Measurements from ENCODE around the gene PFDN1. TPM values are rescaled to one million over a fixed set of nuclear protein-coding genes. Genes with fewer than 3 reads are reported as not detected.

PFDN1 gene
- total and polyA plus RNA-seq, 2 donors: 40.6 to 86.5 TPM

- 49% methylated on average over 9 of the region's 9 CpGs for WGBS
- no peak overlapping the region for H3K4me3 ChIP-seq (ENCODE audit: low read depth, low read length)
Observed at GRCh38 chr5:140322751-140323731, 20.1 kb upstream of the PFDN1 start.

DNA sequence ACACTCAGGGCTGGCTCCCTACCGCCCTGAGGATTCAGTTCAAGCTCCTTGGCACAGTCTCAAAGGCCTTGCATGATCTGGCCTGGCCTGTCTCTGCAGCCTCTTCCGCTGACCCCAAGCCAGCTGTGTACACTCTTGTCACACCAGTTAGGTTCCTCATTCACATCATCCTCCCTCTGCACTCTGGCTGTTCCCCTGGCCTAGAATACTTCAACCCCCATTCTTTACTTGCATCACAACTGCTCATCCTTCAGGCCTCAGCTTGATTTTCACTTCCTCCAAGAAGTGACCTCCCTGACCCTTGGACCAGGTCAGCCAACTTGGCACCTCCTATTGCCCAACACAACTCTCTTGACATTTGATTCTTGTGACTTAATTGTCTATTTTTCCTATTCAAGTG is 18.9 kb upstream of the PFDN1 start:
- H3K36me3 ChIP-seq (ENCODE audit: insufficient read depth): no peaks in the 10 kb centered on the region
- WGBS: 83% methylated on average over 2 of the region's 2 CpGs
- no peaks in the 10 kb centered on the region for H3K4me1 ChIP-seq (ENCODE audit: insufficient read depth)
- no peak for DNase-seq (ENCODE audit: extremely low spot score)
- no peak overlapping the region for H3K27ac ChIP-seq (ENCODE audit: low read depth)
- H3K4me3 ChIP-seq (ENCODE audit: low read depth, low read length): no peak overlapping the region

More at GRCh38 chr5:140322751-140323731, 20.1 kb upstream of the PFDN1 start:
- DNase-seq (ENCODE audit: extremely low spot score): no peak
- no peaks in the 10 kb centered on the region for H3K4me1 ChIP-seq (ENCODE audit: insufficient read depth)
- H3K27ac ChIP-seq (ENCODE audit: low read depth): no peak overlapping the region
- H3K36me3 ChIP-seq (ENCODE audit: insufficient read depth): no peaks in the 10 kb centered on the region

- WGBS: 96% methylated on average over 1 of the region's 1 CpG
- no peak for DNase-seq (ENCODE audit: extremely low spot score)
- no peaks in the 10 kb centered on the region for H3K36me3 ChIP-seq (ENCODE audit: insufficient read depth)
- H3K27ac ChIP-seq (ENCODE audit: low read depth): no peak overlapping the region
- no peak overlapping the region for H3K4me3 ChIP-seq (ENCODE audit: low read depth, low read length)
- no peaks in the 10 kb centered on the region for H3K4me1 ChIP-seq (ENCODE audit: insufficient read depth)
Observed at GRCh38 chr5:140319833-140320232, 16.9 kb upstream of the PFDN1 start.

GRCh38 chr5:140318792-140319191 is 15.9 kb upstream of the PFDN1 start:
- Histone ChIP-seq H3K27ac (ENCODE audit: low read depth) (no peak overlapping the region), H3K36me3 (ENCODE audit: insufficient read depth) (no peaks in the 10 kb centered on the region), H3K4me3 (ENCODE audit: low read depth, low read length) (no peak overlapping the region), H3K4me1 (ENCODE audit: insufficient read depth) (no peaks in the 10 kb centered on the region)
- 88% methylated on average over 4 of the region's 4 CpGs for WGBS
- no peak for DNase-seq (ENCODE audit: extremely low spot score)

GRCh38 chr5:140317859-140318258 is 15.0 kb upstream of the PFDN1 start:
- Histone ChIP-seq H3K27ac (ENCODE audit: low read depth) (no peak overlapping the region), H3K4me1 (ENCODE audit: insufficient read depth) (no peaks in the 10 kb centered on the region), H3K4me3 (ENCODE audit: low read depth, low read length) (no peak overlapping the region), H3K36me3 (ENCODE audit: insufficient read depth) (no peaks in the 10 kb centered on the region)
- WGBS: 78% methylated on average over 5 of the region's 5 CpGs
- no peak for DNase-seq (ENCODE audit: extremely low spot score)

DNA sequence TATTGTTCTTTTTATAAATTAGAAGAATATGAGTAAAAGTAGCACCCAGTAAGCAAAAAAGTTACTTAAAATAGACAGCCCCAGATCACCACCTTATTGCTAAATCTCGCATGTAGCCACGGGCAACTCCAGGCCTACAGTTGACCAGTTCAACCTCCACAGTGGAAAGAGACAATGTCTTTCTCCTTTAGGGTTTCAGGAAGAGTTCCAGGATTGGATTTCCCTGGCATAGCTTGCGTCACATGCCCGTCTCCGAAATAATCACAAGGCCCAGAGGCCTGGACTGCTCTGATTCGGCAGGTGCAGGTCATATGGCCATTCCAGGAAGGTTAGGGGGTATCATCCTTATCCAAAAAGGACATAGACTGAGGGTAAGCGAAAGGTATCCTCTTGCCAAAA is 9.9 kb upstream of the PFDN1 start:
- Histone ChIP-seq H3K36me3 (ENCODE audit: insufficient read depth) (no peaks in the 10 kb centered on the region), H3K27ac (ENCODE audit: low read depth) (no peak overlapping the region), H3K4me1 (ENCODE audit: insufficient read depth) (no peaks in the 10 kb centered on the region), H3K4me3 (ENCODE audit: low read depth, low read length) (no peak overlapping the region)
- no peak for DNase-seq (ENCODE audit: extremely low spot score)
- 90% methylated on average over 7 of the region's 7 CpGs for WGBS

DNA sequence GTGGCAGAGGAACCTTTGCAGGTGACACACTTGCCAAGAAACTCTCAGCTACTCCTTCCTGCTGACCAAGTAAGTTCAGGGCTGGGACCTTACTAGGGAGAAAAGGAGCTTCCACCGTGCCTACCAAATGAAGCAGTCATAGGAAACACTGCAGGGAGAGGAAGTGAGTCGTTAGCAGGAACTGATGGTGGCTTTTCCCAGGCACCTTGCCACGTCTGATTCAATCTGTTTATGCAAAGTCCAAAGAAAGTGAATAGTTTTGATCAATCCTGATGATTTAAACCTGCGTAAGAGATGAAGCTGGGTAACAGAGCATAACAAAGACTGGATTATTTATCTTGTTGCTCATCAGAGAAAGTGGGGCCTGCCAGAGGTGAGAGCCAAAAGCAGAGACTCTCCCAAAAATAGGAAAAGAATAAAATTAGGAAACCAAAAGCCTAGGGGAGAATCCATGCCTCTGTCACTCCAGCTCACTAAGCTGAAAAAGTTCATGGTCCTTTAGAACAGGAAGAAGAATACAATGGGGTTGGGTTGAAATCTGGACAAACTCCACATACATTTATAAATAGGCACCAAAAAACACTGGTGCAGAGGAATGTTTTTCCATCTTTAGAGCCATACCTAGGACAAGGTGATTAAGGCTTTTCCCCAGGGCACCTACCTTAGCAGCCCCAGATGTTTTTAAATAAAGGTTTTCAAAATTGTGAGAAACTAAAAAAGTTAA is 9.3 kb upstream of the PFDN1 start:
- WGBS: 31% methylated on average over 4 of the region's 4 CpGs
- H3K4me1 ChIP-seq (ENCODE audit: insufficient read depth): no peaks in the 10 kb centered on the region
- H3K27ac ChIP-seq (ENCODE audit: low read depth): no peak overlapping the region
- no peak overlapping the region for H3K4me3 ChIP-seq (ENCODE audit: low read depth, low read length)
- no peak for DNase-seq (ENCODE audit: extremely low spot score)
- no peaks in the 10 kb centered on the region for H3K36me3 ChIP-seq (ENCODE audit: insufficient read depth)

GRCh38 chr5:140311011-140311467 is 8.1 kb upstream of the PFDN1 start:
- H3K27ac ChIP-seq (ENCODE audit: low read depth): no peak overlapping the region
- 76% methylated on average over 5 of the region's 5 CpGs for WGBS
- no peaks in the 10 kb centered on the region for H3K4me1 ChIP-seq (ENCODE audit: insufficient read depth)
- no peaks in the 10 kb centered on the region for H3K36me3 ChIP-seq (ENCODE audit: insufficient read depth)
- no peak for DNase-seq (ENCODE audit: extremely low spot score)
- H3K4me3 ChIP-seq (ENCODE audit: low read depth, low read length): no peak overlapping the region

- Histone ChIP-seq H3K36me3 (ENCODE audit: insufficient read depth) (no peaks in the 10 kb centered on the region), H3K4me3 (ENCODE audit: low read depth, low read length) (no peak overlapping the region), H3K27ac (ENCODE audit: low read depth) (no peak overlapping the region), H3K4me1 (ENCODE audit: insufficient read depth) (no peaks in the 10 kb centered on the region)
- DNase-seq (ENCODE audit: extremely low spot score): no peak
- 72% methylated on average over 2 of the region's 2 CpGs for WGBS
Observed at GRCh38 chr5:140310434-140310833, 7.5 kb upstream of the PFDN1 start.

DNA sequence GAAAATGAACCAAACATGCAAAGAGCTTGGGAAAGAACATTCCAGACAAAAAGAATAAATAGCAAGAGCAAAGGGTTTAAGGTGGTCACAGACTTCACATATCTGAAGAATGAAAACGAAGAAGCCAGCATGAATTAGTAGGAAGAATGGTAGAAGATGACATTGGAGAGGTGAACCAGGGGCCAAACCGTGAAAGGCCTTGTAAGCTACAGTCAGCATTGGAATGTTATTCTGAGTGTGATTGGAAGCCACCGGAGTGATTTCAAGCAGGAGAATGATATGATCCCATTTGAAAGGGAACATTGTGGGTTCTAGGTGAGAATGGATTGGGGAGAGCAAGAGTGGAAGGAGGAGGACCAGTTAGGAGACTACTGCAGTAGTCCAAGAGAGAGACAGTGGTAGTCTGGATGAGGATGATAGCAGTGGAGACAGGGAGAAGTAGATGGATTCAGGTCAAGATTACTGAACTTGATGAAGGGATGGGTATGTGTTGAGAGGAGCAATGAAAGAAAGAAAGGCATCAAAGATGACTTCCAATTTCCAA is 6.9 kb upstream of the PFDN1 start:
- Histone ChIP-seq H3K27ac (ENCODE audit: low read depth) (no peak overlapping the region), H3K4me3 (ENCODE audit: low read depth, low read length) (no peak overlapping the region), H3K4me1 (ENCODE audit: insufficient read depth) (no peaks in the 10 kb centered on the region), H3K36me3 (ENCODE audit: insufficient read depth) (no peaks in the 10 kb centered on the region)
- 85% methylated on average over 3 of the region's 3 CpGs for WGBS
- DNase-seq (ENCODE audit: extremely low spot score): no peak

GRCh38 chr5:140305471-140305870 is 2.6 kb upstream of the PFDN1 start:
- no peaks in the 10 kb centered on the region for H3K4me1 ChIP-seq (ENCODE audit: insufficient read depth)
- no peak overlapping the region for H3K27ac ChIP-seq (ENCODE audit: low read depth)
- WGBS: 93% methylated on average over 1 of the region's 1 CpG
- no peak overlapping the region for H3K4me3 ChIP-seq (ENCODE audit: low read depth, low read length)
- no peaks in the 10 kb centered on the region for H3K36me3 ChIP-seq (ENCODE audit: insufficient read depth)
- no peak for DNase-seq (ENCODE audit: extremely low spot score)

DNA sequence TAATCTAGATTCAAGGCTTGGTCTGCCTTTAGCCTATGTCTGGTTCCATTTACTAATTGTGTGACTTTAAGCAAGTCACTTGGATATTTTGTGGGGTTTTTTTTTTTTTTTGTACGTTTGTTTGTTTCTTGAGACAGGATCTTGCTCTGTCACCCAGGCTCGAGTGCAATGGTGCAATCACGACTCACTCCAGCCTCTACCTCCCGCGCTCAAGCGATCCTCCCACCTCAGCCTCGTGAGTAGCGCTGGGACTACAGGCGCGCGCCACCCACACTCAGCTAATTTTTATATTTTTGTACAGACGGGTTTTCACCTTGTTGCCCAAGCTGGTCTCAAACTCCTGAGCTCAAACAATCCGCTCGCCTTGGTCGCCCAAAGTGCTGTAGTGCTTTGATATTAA is 1.1 kb upstream of the PFDN1 start:
- DNase-seq (ENCODE audit: extremely low spot score): no peak
- no peak overlapping the region for H3K27ac ChIP-seq (ENCODE audit: low read depth)
- H3K4me3 ChIP-seq (ENCODE audit: low read depth, low read length): no peak overlapping the region
- WGBS: 91% methylated on average over 15 of the region's 15 CpGs
- no peaks in the 10 kb centered on the region for H3K36me3 ChIP-seq (ENCODE audit: insufficient read depth)
- H3K4me1 ChIP-seq (ENCODE audit: insufficient read depth): no peaks in the 10 kb centered on the region

GRCh38 chr5:140301136-140301535 is 1.8 kb downstream of the PFDN1 start:
- 82% methylated on average over 1 of the region's 1 CpG for WGBS
- no peaks in the 10 kb centered on the region for H3K4me1 ChIP-seq (ENCODE audit: insufficient read depth)

DNA sequence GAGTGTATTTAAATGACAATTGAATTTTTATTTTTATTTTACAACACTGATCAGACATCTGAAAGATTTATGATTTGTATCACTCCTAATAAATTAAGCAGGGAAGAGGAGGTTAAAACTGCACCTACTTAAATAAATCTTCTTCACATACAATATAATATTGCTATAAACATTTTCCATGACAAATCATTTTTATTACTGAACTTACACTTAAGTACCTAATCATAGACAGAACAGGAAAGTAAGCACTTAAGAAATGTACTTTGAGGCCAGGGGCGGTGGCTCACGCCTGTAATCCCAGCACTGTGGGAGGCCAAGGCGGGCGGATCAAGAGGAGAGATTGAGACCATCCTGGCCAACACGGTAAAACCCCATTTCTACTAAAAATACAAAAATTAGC is 3.8 kb downstream of the PFDN1 start:
- no peak for DNase-seq (ENCODE audit: extremely low spot score)
- no peak overlapping the region for H3K27ac ChIP-seq (ENCODE audit: low read depth)
- H3K36me3 ChIP-seq (ENCODE audit: insufficient read depth): no peaks in the 10 kb centered on the region
- H3K4me1 ChIP-seq (ENCODE audit: insufficient read depth): no peaks in the 10 kb centered on the region
- 90% methylated on average over 5 of the region's 5 CpGs for WGBS
- no peak overlapping the region for H3K4me3 ChIP-seq (ENCODE audit: low read depth, low read length)

More at GRCh38 chr5:140301136-140301535, 1.8 kb downstream of the PFDN1 start:
- Histone ChIP-seq H3K4me3 (ENCODE audit: low read depth, low read length) (no peak overlapping the region), H3K27ac (ENCODE audit: low read depth) (no peak overlapping the region), H3K36me3 (ENCODE audit: insufficient read depth) (no peaks in the 10 kb centered on the region)
- DNase-seq (ENCODE audit: extremely low spot score): no peak

Data from urinary bladder (tissue), 4 donors.